Lung (tissue), 12 donors: ENCODE results near the gene KCP. TPM values are rescaled to one million over a fixed set of nuclear protein-coding genes. Genes with fewer than 3 reads are reported as not detected.
"Not testable (repeated sequence)": the region's sequence is repeated elsewhere in the genome, so short reads cannot be mapped to it uniquely, and the experiment has no call there.

Experiments
- ATAC-seq: fragments of 200-7000 bp; cut with Tn5 transposase; one replicate; pipeline ENCODE4 v1.9.1; 2020; ENCODE audit warnings: moderate number of reproducible peaks; ENCODE audit not compliant: insufficient read depth, low FRiP score
- DNase-seq, 3 donors: peaks; one replicate each; pipeline ENCODE4 v3.0.0-alpha.2; 2013 to 2017
- H3K27ac ChIP-seq, 2 donors: one replicate each; pipeline ENCODE4 v1.5.1; 2013; ENCODE audit warnings: mild to moderate bottlenecking in 2 of 2, moderate library complexity in 2 of 2, control low read depth in 1 of 2, inconsistent platforms in 1 of 2, low read depth in 1 of 2, low read length in 1 of 2
- H3K27me3 ChIP-seq, 3 donors: one replicate each; pipeline ENCODE4 v1.5.1; 2013; ENCODE audit warnings: low read length in 2 of 3; ENCODE audit not compliant: control insufficient read depth in 3 of 3, insufficient read depth in 3 of 3
- H3K36me3 ChIP-seq, 4 donors: one replicate each; pipeline ENCODE4 v1.5.1; 2013; ENCODE audit warnings: low read length in 4 of 4, mild to moderate bottlenecking in 1 of 4, moderate library complexity in 1 of 4; ENCODE audit not compliant: control insufficient read depth in 4 of 4, insufficient read depth in 4 of 4
- H3K4me1 ChIP-seq, 5 donors: one replicate each; pipeline ENCODE4 v1.5.1; 2013; ENCODE audit warnings: low read length in 5 of 5, mild to moderate bottlenecking in 2 of 5, moderate library complexity in 1 of 5; ENCODE audit not compliant: control insufficient read depth in 5 of 5, insufficient read depth in 5 of 5
- H3K4me3 ChIP-seq: one replicate; pipeline ENCODE4 v1.5.1; 2013; ENCODE audit warnings: mild to moderate bottlenecking, control low read depth, moderate library complexity
- H3K9ac ChIP-seq, 2 donors: one replicate each; pipeline ENCODE4 v1.5.1; 2013; ENCODE audit warnings: low read length in 2 of 2, control low read depth in 1 of 2; ENCODE audit not compliant: insufficient read depth in 1 of 2
- H3K9me3 ChIP-seq, 4 donors: one replicate each; pipeline ENCODE4 v1.5.1; 2013; ENCODE audit warnings: low read length in 3 of 4, mild to moderate bottlenecking in 1 of 4, moderate library complexity in 1 of 4; ENCODE audit not compliant: control insufficient read depth in 4 of 4, insufficient read depth in 3 of 4
- WGBS, 2 donors: extraction: QIAGEN DNeasy Blood & Tissue Kit; methylation state at CpG; one replicate each; pipeline ENCODE4 v1.1.7; 2013; 5-methylcytosine and 5-hydroxymethylcytosine counted together
- polyA plus RNA-seq, 2 donors: library from polyadenylated mRNA; stranded (reverse); fragments of 200-250 nt; gene quantifications; one replicate each; pipeline ENCODE4 v1.2.1, GENCODE V29; 2013
- total RNA-seq, 2 donors: library from RNA; depleted of rRNA in 1 of 2; stranded (reverse); fragments of >200 nt in 1 of 2; gene quantifications; one replicate each; pipeline ENCODE4 v1.2.1, GENCODE V29; 2014 to 2021
- TF ChIP-seq, protein P1 (sequence below): IDR thresholded peaks from 2 replicates; pipeline ENCODE4 v1.5.1; 2012; ENCODE audit warnings: mild to moderate bottlenecking; ENCODE audit errors: control extremely low read depth, extremely low read depth
- donor health status: control.
- donor health status: control.
- donor health status: Bipolar disorder and iron deficiency.
- donor health status: healthy.
- donor health status: DM: yes; HTN: yes; CAD: no.

KCP gene
- total and polyA plus RNA-seq, 4 donors, result 0.22 to 3.9 (median 0.56) TPM

DNA sequence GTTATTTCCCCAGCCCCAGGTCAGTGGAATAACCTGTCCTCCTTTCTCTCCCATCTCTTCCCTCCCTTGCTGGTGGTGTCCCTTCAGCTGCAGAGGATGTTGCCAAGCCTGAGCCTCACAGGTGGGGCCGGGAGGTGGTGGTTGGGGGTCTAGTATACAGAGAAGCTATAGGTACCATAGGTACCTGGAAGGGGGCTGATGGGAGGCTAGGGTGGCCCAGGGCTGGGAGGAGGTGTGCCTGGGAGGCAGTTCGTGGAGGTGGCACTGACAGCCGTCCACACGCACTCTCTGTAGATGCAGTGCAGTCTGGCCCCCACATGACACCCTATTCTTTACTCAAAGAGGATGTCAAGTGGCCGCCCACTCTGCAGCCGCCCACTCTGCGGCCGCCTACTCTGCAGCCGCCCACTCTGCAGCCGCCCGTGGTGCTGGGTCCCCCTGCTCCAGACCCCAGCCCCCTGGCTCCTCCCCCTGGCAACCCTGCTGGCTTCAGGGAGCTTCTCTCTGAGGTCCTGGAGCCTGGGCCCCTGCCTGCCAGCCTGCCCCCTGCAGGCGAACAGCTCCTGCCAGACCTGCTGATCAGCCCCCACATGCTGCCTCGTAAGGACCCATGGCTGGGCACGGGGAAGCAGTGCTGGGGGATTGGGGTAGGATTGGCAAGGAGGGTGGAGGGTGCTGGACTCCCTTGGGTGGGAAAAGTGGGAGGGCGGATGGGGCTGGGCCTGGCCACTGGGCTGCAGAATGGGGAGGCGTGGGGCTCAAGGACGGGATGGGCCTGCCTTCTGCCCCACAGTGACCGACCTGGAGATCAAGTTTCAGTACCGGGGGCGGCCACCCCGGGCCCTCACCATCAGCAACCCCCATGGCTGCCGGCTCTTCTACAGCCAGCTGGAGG lies 36.7 kb upstream of the KCP start:
- peaks cover 0 to 6% (median 2%) of the 10 kb centered on the region in 4 donors for H3K36me3 ChIP-seq
- H3K4me1 ChIP-seq, result peaks cover 0 to 9% (median 0%) of the 10 kb centered on the region in 5 donors
- no peak overlapping the region for H3K9ac ChIP-seq
- DNase-seq (no peak), ATAC-seq (no peak)
- TF ChIP-seq, protein P1, sequence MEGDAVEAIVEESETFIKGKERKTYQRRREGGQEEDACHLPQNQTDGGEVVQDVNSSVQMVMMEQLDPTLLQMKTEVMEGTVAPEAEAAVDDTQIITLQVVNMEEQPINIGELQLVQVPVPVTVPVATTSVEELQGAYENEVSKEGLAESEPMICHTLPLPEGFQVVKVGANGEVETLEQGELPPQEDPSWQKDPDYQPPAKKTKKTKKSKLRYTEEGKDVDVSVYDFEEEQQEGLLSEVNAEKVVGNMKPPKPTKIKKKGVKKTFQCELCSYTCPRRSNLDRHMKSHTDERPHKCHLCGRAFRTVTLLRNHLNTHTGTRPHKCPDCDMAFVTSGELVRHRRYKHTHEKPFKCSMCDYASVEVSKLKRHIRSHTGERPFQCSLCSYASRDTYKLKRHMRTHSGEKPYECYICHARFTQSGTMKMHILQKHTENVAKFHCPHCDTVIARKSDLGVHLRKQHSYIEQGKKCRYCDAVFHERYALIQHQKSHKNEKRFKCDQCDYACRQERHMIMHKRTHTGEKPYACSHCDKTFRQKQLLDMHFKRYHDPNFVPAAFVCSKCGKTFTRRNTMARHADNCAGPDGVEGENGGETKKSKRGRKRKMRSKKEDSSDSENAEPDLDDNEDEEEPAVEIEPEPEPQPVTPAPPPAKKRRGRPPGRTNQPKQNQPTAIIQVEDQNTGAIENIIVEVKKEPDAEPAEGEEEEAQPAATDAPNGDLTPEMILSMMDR, result no peak
- H3K27ac ChIP-seq, result no peak overlapping the region
- H3K27me3 ChIP-seq, result no peaks in the 10 kb centered on the region
- no peaks in the 10 kb centered on the region for H3K9me3 ChIP-seq
- no peak overlapping the region for H3K4me3 ChIP-seq
- 84 to 90% methylated on average over 21 to 22 of the region's 22 CpGs for WGBS, 2 donors

DNA sequence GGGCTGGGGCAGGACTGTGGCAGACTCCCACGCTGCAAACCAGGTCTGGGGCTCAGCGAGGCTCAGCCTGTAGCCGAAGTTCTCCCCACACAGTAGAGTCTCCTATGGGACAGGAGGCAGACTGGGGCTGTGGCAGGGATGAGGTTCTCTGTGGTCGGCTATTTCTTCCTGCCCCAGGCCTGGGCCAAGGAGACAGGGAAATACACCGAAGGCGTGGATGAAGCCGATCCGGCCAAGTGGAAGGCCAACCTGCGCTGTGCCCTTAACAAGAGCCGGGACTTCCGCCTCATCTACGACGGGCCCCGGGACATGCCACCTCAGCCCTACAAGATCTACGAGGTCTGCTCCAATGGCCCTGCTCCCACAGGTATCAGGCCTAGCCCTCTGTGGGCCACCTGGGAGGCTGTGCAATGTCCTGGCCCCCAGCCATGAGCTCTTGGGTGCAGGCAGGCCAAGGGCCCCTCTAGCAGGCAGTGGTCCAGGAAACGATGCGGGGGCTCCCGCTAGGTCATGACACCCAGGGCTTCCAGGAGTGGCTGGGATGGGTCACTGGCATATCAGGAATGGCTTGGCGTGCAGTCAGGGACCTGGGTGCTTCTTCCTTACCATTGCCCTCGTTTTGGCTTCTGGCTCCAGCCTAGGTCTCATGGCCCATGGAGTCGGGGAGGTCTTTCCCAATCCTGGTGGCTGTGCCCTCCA lies 35.3 kb upstream of the KCP start:
- 89 to 94% methylated on average over 21 of the region's 21 CpGs for WGBS, 2 donors
- Histone ChIP-seq H3K27me3 (no peaks in the 10 kb centered on the region), H3K9me3 (no peaks in the 10 kb centered on the region), H3K27ac (no peak overlapping the region), H3K4me1 (peaks cover 0 to 9% (median 0%) of the 10 kb centered on the region in 5 donors), H3K4me3 (no peak overlapping the region), H3K9ac (no peak overlapping the region), H3K36me3 (peaks cover 0 to 5% (median 0%) of the 10 kb centered on the region in 4 donors)
- TF ChIP-seq, protein P1, result no peak
- DNase-seq (no peak), ATAC-seq (no peak)

DNA sequence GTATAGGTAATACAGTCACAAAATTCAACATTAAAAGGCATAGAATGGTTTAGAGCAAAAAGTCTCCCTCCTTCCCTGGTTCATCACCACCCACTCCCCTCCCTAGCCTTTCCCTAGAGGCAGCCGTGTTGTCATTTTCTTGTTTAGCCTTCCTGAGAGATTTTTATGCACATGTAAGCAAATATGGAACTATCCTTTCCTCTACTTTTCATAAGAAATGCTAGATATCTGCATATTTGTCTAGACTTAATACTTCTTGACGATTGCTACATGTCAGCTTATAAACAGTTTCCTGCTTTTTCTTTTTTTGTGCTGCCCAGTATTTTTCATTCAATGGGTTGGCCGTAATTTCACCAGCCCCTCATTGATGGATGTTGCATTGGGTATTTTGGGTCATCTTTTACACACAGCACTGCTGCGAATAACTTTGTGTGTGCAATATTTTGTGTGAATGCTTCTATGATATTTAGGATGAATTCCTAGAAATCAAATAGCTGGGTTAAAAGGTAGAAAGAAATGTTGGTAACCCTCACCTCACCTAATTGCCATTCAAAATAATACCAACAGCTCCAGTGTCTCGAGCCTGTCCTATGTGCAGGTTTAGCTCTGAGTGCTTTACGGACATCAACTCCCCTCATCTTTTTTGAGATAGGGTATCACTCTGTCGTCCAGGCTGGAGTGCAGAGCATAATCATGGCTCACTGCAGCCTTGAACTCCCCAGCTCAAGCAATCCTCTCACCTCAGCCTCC lies 34.2 kb upstream of the KCP start:
- H3K9ac ChIP-seq, result no peak overlapping the region
- 69 to 74% methylated on average over 7 of the region's 7 CpGs for WGBS, 2 donors
- H3K27ac ChIP-seq, result no peak overlapping the region

DNA sequence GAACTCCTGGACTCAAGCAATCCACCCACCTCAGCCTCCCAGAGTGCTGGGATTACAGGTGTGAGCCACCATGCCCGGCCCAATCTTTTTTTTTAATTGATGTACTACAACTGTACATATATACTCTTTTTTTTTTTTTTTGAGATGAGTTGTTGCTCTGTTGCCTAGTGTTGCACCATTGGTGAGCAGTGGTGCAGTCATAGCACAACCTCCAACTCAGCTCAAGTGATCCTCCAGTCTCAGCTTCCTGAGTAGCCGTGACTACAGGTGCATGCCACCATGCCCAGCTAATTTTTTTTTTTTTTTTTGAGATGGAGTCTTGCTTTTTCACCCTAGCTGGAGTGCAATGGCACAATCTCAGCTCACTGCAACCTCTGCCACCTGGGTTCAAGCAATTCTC lies 32.7 kb upstream of the KCP start:
- H3K9me3 ChIP-seq, H3K9ac ChIP-seq, DNase-seq, ATAC-seq, H3K4me3 ChIP-seq, H3K36me3 ChIP-seq, H3K4me1 ChIP-seq, H3K27ac ChIP-seq: not testable (repeated sequence)
- WGBS, 2 donors, result 81 to 88% methylated on average over 2 of the region's 2 CpGs
- H3K27me3 ChIP-seq, result peaks cover 0 to 17% (median 8%) of the 10 kb centered on the region in 3 donors

More for the DNA sequence above, 34.2 kb upstream of the KCP start:
- peaks cover 0 to 9% (median 0%) of the 10 kb centered on the region in 5 donors for H3K4me1 ChIP-seq
- H3K36me3 ChIP-seq, result peaks cover 0 to 5% (median 0%) of the 10 kb centered on the region in 4 donors
- no peaks in the 10 kb centered on the region for H3K9me3 ChIP-seq
- ATAC-seq, result no peak
- H3K27me3 ChIP-seq, result peaks cover 0 to 5% (median 2%) of the 10 kb centered on the region in 3 donors
- no peak for DNase-seq
- H3K4me3 ChIP-seq, result no peak overlapping the region
- TF ChIP-seq, protein P1, result no peak
